HG03280 (cell line): Measurements from ENCODE around the gene HIPK1.

ENCODE experiments used
- ATAC-seq: cut with Tn5 transposase; IDR thresholded peaks from one replicate; pipeline ENCODE4 v1.9.1; 2021; ENCODE audit warnings: mild to moderate bottlenecking, moderate library complexity; ENCODE audit not compliant: unreplicated experiment

The HIPK1 gene

GRCh38 chr1:113928941-113929749, at the start of gene HIPK1:
TSS of gene HIPK1 (plus strand) at chr1:113929324.
- ATAC-seq: peak; percentile 61

GRCh38 chr1:113879739-113880038, 49.4 kb upstream of the HIPK1 start:
- no peak for ATAC-seq

GRCh38 chr1:113881661-113882060, 47.5 kb upstream of the HIPK1 start:
- ATAC-seq: no peak

GRCh38 chr1:113886417-113887401, 42.4 kb upstream of the HIPK1 start:
- ATAC-seq: no peak

- ATAC-seq: no peak
Measured at GRCh38 chr1:113887402-113888175, 41.5 kb upstream of the HIPK1 start, which contains the start of gene BCL2L15. TSS of gene BCL2L15 (minus strand) at chr1:113887581. CDS start at chr1:113887375, 206 bp downstream.

GRCh38 chr1:113890816-113891215, 38.3 kb upstream of the HIPK1 start:
- no peak for ATAC-seq

GRCh38 chr1:113891631-113892220, 37.4 kb upstream of the HIPK1 start:
- ATAC-seq: no peak

- no peak for ATAC-seq
Measured at GRCh38 chr1:113893267-113893666, 35.9 kb upstream of the HIPK1 start.

- ATAC-seq: no peak
Measured at GRCh38 chr1:113895098-113895497, 34.0 kb upstream of the HIPK1 start.

GRCh38 chr1:113895961-113896360, 33.2 kb upstream of the HIPK1 start:
- ATAC-seq: no peak

GRCh38 chr1:113898241-113898814, 30.8 kb upstream of the HIPK1 start:
- no peak for ATAC-seq

GRCh38 chr1:113899111-113899510, 30.0 kb upstream of the HIPK1 start:
- ATAC-seq: no peak

GRCh38 chr1:113901191-113901590, 27.9 kb upstream of the HIPK1 start:
- no peak for ATAC-seq

GRCh38 chr1:113903501-113904292, 25.4 kb upstream of the HIPK1 start:
- ATAC-seq: no peak

GRCh38 chr1:113904293-113904673, 24.8 kb upstream of the HIPK1 start:
- peak; percentile 1 for ATAC-seq

- ATAC-seq: peak; percentile 89
Measured at GRCh38 chr1:113904674-113905434, 24.3 kb upstream of the HIPK1 start, which contains the start of the genes AP4B1 and DCLRE1B. TSS of gene AP4B1 (minus strand) at chr1:113904799. CDS start at chr1:113904717, 82 bp downstream. TSS of gene DCLRE1B (plus strand) at chr1:113905326. CDS start at chr1:113905587, 261 bp downstream.

GRCh38 chr1:113905435-113905861, 23.7 kb upstream of the HIPK1 start:
- peak; percentile 5 for ATAC-seq

- ATAC-seq: no peak
Measured at GRCh38 chr1:113912594-113913311, 16.4 kb upstream of the HIPK1 start.
